H1 (cell line): ENCODE measurements around the gene NAV2.

Experiments used
- CHD1 ChIP-seq: IDR thresholded peaks from 2 replicates; pipeline ENCODE4 v1.6.1; 2012; ENCODE audit warnings: low read depth, low read length, improper control_type of control experiment
- POLR2A ChIP-seq, 2 experiments: IDR thresholded peaks; 1 replicate in 1 of 2; 2 replicates in 1 of 2; pipeline ENCODE4 v1.6.1; 2011; ENCODE audit warnings: low read depth in 2 of 2, low read length in 2 of 2, mild to moderate bottlenecking in 2 of 2; ENCODE audit errors: control extremely low read depth in 1 of 2

GRCh38 chr11:19869466-19869865 is 156.8 kb downstream of the NAV2 start:
- TF ChIP-seq CHD1 (no peak), POLR2A (IDR thresholded peaks at IDR 0.05; ENCODE audit: control extremely low read depth in 1 of 2, low read depth in 2 of 2, low read length in 2 of 2) (no peak)
